Measurements from ENCODE around the gene CDC42BPA.

- TF ChIP-seq CTCF (IDR thresholded peaks at IDR 0.05) (no peak), EP300 (IDR thresholded peaks at IDR 0.05; ENCODE audit: borderline replicate concordance in 1 of 2, low read depth in 1 of 2, low read length in 1 of 2) (no peak), YY1 (IDR thresholded peaks at IDR 0.05; ENCODE audit: low read depth) (no peak)
These were observed 72.5 kb downstream of the CDC42BPA start for GRCh38 chr1:227245613-227246320.
